ENCODE data around the gene CTNND2. TPM values are rescaled to one million over a fixed set of nuclear protein-coding genes. Genes with fewer than 3 reads are reported as not detected.

Gene CTNND2
- total RNA-seq, 1 donor: 1.9 TPM

DNA sequence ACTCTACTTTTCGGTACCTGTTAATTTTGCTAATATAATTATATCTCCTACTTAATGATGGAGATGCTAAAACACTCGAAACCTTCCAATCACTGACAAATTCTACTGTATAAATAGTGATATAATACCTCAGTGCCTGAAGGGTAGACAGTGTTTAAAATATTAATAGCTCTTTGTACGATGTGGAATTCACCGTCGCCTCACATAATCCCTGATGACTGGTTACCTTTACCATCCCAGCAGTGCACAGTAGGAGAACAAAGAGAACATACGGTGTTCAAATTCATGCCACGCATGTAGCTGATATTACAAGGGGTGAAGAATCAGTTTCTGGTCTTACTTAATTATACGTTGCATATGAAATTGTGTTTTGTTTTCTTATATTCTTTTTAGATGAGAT is 506.7 kb downstream of the CTNND2 start:
- TF ChIP-seq, protein P1, sequence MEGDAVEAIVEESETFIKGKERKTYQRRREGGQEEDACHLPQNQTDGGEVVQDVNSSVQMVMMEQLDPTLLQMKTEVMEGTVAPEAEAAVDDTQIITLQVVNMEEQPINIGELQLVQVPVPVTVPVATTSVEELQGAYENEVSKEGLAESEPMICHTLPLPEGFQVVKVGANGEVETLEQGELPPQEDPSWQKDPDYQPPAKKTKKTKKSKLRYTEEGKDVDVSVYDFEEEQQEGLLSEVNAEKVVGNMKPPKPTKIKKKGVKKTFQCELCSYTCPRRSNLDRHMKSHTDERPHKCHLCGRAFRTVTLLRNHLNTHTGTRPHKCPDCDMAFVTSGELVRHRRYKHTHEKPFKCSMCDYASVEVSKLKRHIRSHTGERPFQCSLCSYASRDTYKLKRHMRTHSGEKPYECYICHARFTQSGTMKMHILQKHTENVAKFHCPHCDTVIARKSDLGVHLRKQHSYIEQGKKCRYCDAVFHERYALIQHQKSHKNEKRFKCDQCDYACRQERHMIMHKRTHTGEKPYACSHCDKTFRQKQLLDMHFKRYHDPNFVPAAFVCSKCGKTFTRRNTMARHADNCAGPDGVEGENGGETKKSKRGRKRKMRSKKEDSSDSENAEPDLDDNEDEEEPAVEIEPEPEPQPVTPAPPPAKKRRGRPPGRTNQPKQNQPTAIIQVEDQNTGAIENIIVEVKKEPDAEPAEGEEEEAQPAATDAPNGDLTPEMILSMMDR (IDR thresholded peaks at IDR 0.05; ENCODE audit: insufficient read depth, low read length): no peak
- no peak overlapping the region for H3K4me3 ChIP-seq (ENCODE audit: low read depth, low read length)
- DNase-seq (ENCODE audit: low read depth): no peak

DNA sequence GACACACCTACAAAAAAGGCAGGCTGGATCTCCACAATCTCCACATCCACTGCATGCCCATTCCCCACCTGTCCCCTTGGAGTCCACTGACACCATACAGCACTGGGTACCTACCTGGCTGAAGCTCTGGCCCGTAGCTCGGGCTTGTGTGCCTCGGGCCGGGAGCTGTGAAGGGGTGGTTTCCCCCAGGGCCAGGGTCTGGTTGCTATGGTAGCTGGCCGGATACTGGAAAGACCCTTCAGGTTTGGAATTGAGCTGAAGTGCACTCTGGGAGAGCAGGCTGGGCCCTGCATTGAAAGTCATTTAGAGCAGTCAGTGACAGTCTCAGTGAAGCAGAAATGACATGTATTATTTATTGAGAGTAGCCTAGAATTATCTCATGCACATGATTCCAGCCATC is 507.3 kb downstream of the CTNND2 start:
- no peak overlapping the region for H3K4me3 ChIP-seq (ENCODE audit: low read depth, low read length)
- TF ChIP-seq, protein P1 (IDR thresholded peaks at IDR 0.05; ENCODE audit: insufficient read depth, low read length): no peak

DNA sequence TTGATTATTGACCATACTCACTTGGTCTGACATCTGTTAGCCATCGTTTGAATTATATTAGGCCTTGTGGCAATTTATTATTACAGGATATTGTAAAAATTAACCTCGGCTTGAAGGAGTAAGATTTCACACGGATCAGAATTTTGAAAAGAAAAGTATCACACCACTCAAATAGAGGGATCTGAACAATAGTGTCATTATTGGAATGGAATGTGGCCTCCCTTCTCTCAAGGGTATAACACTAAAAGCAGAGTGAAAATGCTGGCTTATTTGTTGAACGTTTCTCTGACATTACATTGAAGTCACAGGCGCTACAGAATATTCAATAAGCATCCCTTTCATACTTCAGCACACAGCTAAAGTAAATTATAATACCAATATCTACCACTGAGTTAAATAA is 509.3 kb downstream of the CTNND2 start:
- H3K4me3 ChIP-seq (ENCODE audit: low read depth, low read length): no peak overlapping the region
- TF ChIP-seq, protein P1 (IDR thresholded peaks at IDR 0.05; ENCODE audit: insufficient read depth, low read length): no peak

More for the DNA sequence above, 507.3 kb downstream of the CTNND2 start:
- DNase-seq (ENCODE audit: low read depth): no peak

DNA sequence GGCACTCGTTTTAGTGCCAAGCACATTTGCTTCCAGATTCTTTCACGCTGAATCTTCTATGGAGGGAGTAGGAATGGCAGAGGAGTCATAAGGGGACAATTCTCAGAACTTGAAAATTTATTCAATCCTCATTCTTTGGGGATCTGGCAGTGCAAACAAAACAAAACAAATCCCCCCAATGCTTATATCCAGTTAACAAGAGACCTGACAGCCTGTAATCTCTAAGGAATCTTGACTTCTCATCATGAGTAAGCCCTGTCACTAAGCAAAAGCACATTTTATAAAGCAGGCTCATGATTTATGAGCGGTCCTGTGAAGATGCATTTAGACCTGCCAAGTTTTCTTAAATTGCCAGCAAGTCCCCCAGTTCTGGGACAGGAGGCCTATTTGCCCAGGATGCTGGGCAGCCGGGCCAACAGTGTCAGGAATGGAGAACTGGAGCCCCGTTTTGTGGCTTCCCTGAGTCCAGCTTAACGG is 513.9 kb downstream of the CTNND2 start:
- H3K4me3 ChIP-seq (ENCODE audit: low read depth, low read length): no peak overlapping the region
- TF ChIP-seq, protein P1 (IDR thresholded peaks at IDR 0.05; ENCODE audit: insufficient read depth, low read length): no peak
- no peak for DNase-seq (ENCODE audit: low read depth)

More for the DNA sequence above, 509.3 kb downstream of the CTNND2 start:
- no peak for DNase-seq (ENCODE audit: low read depth)

DNA sequence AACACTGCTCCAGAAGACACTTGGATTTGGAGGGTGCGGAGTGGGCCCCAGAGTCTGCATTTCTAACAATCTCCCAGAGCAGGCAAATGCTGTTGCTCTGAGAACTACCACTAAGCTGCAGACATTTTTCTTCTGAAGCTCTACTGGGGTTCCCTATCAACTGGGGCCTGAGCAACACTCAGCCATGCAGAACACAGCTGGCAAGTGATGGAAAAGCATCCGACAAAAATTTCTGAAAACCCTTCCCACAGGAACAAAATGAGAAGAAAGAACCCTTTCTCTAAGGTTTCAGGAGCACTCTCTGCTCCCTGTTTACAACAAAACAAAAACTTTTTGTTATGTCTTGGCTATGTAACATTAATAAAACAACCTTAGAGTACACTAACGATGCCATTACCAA is 516.9 kb downstream of the CTNND2 start:
- TF ChIP-seq, protein P1 (IDR thresholded peaks at IDR 0.05; ENCODE audit: insufficient read depth, low read length): no peak
- H3K4me3 ChIP-seq (ENCODE audit: low read depth, low read length): no peak overlapping the region
- DNase-seq (ENCODE audit: low read depth): no peak

DNA sequence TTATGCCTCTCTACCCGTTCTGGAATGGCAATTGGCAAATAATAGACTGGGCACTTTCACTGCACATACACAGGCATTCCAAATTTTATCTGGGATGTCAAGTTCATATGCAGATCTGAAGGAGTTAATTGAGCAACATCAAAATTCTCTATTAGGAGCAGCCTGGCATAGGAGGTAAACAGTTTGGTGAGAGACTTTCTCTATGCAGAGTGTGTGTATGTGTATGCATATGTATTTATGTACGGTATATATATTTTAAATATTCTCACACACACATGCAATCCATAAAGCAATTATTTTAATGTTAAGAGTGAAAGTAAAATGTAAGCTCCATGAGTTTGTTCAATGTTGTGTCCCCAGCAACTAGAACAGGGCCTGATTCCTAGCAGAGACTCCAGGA is 517.8 kb downstream of the CTNND2 start:
- TF ChIP-seq, protein P1 (IDR thresholded peaks at IDR 0.05; ENCODE audit: insufficient read depth, low read length): no peak
- no peak overlapping the region for H3K4me3 ChIP-seq (ENCODE audit: low read depth, low read length)
- no peak for DNase-seq (ENCODE audit: low read depth)

DNA sequence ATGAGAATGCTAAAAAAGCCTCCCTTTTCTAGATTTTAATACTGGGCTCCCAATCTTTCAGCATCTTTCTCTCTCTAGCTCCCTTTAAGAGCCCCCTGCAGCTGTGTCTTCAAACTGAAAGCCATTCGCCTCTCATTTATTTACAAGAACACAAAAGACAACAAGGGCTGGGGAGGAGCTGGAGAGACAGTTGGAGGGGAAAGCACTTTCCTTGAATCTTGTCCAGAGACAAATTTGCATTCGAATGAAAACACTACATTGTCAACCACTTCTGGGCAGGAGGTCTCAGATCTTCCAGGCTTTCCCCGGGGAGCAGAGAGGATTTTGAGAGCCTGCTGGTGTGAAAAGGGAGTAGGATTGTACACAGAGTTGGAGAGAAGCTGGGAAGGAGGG is 518.3 kb downstream of the CTNND2 start:
- no peak for DNase-seq (ENCODE audit: low read depth)
- no peak overlapping the region for H3K4me3 ChIP-seq (ENCODE audit: low read depth, low read length)
- TF ChIP-seq, protein P1 (IDR thresholded peaks at IDR 0.05; ENCODE audit: insufficient read depth, low read length): no peak
